RWPE2 (cell line): ENCODE measurements around the gene ABCA13.

Experiments used
- ATAC-seq: fragments of 200-7000 bp; cut with Tn5 transposase; 3 replicates; pipeline ENCODE4 v1.9.1; 2021; ENCODE audit warnings: low read depth
- DNase-seq: peaks from one replicate; pipeline ENCODE4 v3.0.0-alpha.2; 2020; ENCODE audit warnings: low spot score
- H3K27ac ChIP-seq: fragments of 450-650 bp; 2 replicates; pipeline ENCODE4 v1.5.1; 2017; ENCODE audit warnings: mild to moderate bottlenecking; ENCODE audit not compliant: poor library complexity, severe bottlenecking
- H3K27me3 ChIP-seq: fragments of 250-450 bp; sonication (Bioruptor Pico); 2 replicates; pipeline ENCODE4 v1.5.1; 2021; ENCODE audit warnings: mild to moderate bottlenecking, moderate library complexity; ENCODE audit not compliant: insufficient read depth, poor library complexity, severe bottlenecking
- H3K36me3 ChIP-seq: fragments of 250-450 bp; sonication (Bioruptor Pico); 2 replicates; pipeline ENCODE4 v1.5.1; 2020; ENCODE audit warnings: low read depth, mild to moderate bottlenecking, moderate library complexity
- H3K4me1 ChIP-seq: fragments of 250-450 bp; sonication (Bioruptor Pico); 2 replicates; pipeline ENCODE4 v1.5.1; 2021; ENCODE audit warnings: mild to moderate bottlenecking, moderate library complexity; ENCODE audit not compliant: insufficient read depth, poor library complexity, severe bottlenecking
- H3K4me3 ChIP-seq: fragments of 250-450 bp; sonication (Bioruptor Pico); 2 replicates; pipeline ENCODE4 v1.5.1; 2021; ENCODE audit warnings: mild to moderate bottlenecking, moderate library complexity; ENCODE audit not compliant: severe bottlenecking
- H3K9me3 ChIP-seq: fragments of 250-450 bp; sonication (Bioruptor Pico); 2 replicates; pipeline ENCODE4 v1.5.1; 2021; ENCODE audit warnings: mild to moderate bottlenecking, moderate library complexity; ENCODE audit not compliant: severe bottlenecking
- TF ChIP-seq, protein P1 (sequence below): fragments of 450-650 bp; IDR thresholded peaks from one replicate; pipeline ENCODE4 v1.5.1; 2017; ENCODE audit warnings: mild to moderate bottlenecking, moderate library complexity; ENCODE audit not compliant: poor library complexity, severe bottlenecking

ABCA13 gene

DNA sequence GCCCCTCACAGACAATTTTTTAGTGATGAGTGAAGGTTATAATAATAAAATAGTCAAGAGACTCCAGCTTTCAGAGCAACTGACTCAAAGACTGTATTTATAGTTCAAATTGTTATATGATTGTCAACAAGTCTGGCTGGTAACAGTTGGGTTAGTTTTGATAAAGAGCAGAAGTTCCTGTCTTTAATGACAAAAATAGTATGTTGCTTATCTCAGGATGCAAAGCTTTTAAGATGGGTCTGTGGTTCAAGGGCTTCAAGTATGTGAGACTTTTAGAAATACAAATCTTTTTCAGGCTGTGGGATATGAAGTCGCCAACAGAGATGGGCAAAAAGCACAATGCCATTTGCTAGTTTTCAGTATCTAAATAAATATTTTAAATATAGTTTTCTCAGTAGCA is 118.4 kb downstream of the ABCA13 start:
- Histone ChIP-seq H3K36me3 (no peaks in the 10 kb centered on the region), H3K9me3 (no peaks in the 10 kb centered on the region), H3K4me3 (no peak overlapping the region), H3K27ac (no peak overlapping the region), H3K27me3 (no peaks in the 10 kb centered on the region), H3K4me1 (no peaks in the 10 kb centered on the region)
- TF ChIP-seq, protein P1, sequence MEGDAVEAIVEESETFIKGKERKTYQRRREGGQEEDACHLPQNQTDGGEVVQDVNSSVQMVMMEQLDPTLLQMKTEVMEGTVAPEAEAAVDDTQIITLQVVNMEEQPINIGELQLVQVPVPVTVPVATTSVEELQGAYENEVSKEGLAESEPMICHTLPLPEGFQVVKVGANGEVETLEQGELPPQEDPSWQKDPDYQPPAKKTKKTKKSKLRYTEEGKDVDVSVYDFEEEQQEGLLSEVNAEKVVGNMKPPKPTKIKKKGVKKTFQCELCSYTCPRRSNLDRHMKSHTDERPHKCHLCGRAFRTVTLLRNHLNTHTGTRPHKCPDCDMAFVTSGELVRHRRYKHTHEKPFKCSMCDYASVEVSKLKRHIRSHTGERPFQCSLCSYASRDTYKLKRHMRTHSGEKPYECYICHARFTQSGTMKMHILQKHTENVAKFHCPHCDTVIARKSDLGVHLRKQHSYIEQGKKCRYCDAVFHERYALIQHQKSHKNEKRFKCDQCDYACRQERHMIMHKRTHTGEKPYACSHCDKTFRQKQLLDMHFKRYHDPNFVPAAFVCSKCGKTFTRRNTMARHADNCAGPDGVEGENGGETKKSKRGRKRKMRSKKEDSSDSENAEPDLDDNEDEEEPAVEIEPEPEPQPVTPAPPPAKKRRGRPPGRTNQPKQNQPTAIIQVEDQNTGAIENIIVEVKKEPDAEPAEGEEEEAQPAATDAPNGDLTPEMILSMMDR = no peak
- DNase-seq (no peak), ATAC-seq (no peak)

DNA sequence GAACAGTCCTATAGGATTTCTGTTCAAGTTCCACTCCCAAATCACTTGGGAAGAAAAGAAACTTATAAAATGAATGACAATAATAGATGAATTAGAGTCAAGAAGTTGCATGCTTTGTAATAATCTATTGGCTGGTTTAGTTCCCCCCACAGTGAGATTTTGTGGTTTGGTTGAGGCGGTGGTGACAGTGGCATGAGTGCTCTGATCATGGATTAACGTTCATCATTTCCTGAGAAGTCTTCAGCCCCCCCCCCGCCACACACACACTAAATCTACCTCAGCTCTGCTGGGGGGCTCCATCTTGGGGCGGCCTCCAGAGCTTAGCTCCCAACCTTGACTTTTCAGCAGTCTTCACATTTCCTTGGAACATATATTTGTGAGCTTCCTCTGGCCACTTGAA is 121.7 kb downstream of the ABCA13 start:
- Histone ChIP-seq H3K9me3 (no peaks in the 10 kb centered on the region), H3K4me3 (no peak overlapping the region), H3K36me3 (no peaks in the 10 kb centered on the region), H3K4me1 (no peaks in the 10 kb centered on the region), H3K27me3 (no peaks in the 10 kb centered on the region), H3K27ac (no peak overlapping the region)
- ATAC-seq = no peak
- TF ChIP-seq, protein P1 = no peak
- no peak for DNase-seq

DNA sequence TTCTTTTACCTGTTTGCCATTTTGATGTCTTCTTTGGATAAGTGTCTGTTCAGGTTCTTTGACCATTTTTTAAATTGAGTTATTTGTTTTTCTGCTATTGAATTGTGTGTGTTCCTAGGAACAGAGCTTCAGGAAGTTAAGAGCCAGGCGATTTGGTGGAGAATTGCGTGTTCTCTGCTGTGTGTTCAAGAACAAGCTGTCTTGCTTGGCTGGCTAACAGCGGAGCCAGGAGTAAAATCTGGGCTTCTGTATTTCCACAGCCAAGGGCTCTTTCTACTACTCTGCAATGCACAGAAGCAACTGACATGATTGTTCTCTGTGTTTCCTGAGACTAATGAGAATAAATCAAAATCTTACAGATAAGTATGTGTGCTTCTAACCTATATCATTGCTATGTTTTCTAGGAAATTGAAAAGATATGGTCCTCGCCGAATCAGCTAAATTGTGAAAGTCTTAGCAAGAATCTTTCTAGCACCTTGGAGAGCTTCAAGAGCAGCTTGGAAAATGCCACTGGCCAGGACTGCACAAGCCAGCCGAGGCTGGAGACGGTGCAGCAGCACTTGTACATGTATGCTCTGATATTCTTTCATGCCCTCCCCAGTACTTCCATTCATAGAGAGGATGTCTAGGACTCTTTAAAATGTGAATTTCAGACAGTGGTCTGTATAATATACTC is 124.2 kb downstream of the ABCA13 start:
- no peak overlapping the region for H3K27ac ChIP-seq
- no peak for ATAC-seq

DNA sequence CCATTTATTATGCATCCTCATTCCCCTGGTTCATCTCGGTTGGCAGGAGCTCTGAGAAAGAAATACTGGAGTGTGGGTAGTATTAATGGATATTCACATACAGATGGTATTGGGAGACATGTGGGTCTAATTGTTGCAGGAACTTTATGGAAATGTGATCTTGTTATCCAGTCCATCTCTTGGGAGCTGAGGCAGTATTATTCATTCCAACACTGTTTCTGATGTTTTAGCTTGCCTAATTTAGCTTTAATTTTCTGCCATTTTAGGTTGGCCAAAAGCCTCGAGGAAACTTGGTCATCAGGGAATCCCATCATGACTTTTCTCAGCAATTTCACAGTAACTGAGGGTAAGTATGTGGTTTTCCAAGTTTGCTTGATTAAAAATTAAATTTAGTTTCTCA is 125.7 kb downstream of the ABCA13 start:
- H3K36me3 ChIP-seq = no peaks in the 10 kb centered on the region
- peaks cover 12% of the 10 kb centered on the region for H3K4me1 ChIP-seq
- no peaks in the 10 kb centered on the region for H3K9me3 ChIP-seq
- H3K27me3 ChIP-seq = no peaks in the 10 kb centered on the region
- ATAC-seq (no peak), DNase-seq (no peak)
- TF ChIP-seq, protein P1 = no peak
- no peak overlapping the region for H3K4me3 ChIP-seq
- H3K27ac ChIP-seq = no peak overlapping the region

More for the DNA sequence above, 124.2 kb downstream of the ABCA13 start:
- no peak for DNase-seq
- Histone ChIP-seq H3K9me3 (no peaks in the 10 kb centered on the region), H3K36me3 (no peaks in the 10 kb centered on the region), H3K4me3 (no peak overlapping the region), H3K4me1 (peaks cover 12% of the 10 kb centered on the region), H3K27me3 (no peaks in the 10 kb centered on the region)
- TF ChIP-seq, protein P1 = no peak

DNA sequence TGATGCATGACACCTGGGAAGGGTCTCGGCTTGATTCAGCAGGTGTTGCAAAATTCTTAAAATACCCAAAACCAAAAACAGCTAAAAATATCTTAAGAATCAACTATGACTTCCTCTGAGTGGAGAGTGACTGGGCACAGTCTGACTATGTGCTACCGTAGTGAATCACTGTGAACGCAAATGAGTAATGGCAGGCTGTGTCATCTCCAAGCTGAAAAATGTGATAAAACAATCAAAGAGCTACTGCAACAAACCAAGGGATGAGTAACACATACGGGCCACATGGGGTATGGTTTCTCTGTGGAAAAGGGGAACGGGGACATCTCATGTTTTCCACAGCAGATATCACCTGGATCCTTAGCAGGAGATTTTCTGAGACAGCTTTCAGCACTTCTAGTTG is 127.5 kb downstream of the ABCA13 start:
- no peak for DNase-seq
- H3K36me3 ChIP-seq = no peaks in the 10 kb centered on the region
- TF ChIP-seq, protein P1 = no peak
- H3K27me3 ChIP-seq = no peaks in the 10 kb centered on the region
- H3K4me1 ChIP-seq = peaks cover 12% of the 10 kb centered on the region
- no peak overlapping the region for H3K4me3 ChIP-seq
- H3K27ac ChIP-seq = peak overlapping the region; percentile 26
- H3K9me3 ChIP-seq = no peaks in the 10 kb centered on the region
- ATAC-seq = peak; percentile 95
